Measurements from ENCODE around the gene MRNIP.
A peak's percentile ranks its signal among the peaks of the same experiment; 100 is the strongest.

Gene MRNIP
- 0.58 to 6.3 (median 2.8) reads per million in 18 experiments for total RNA-seq

- peak; percentile 93 to 95 for DNase-seq
These were observed at the start of gene MRNIP for GRCh38 chr5:179858586-179859427. Gene MRNIP (minus strand): TSS chr5:179858817. CDS start chr5:179858796, 21 bp downstream.

GRCh38 chr5:179907556-179908324, 49.1 kb upstream of the MRNIP start, which contains the start of gene TBC1D9B:
Gene TBC1D9B (minus strand): TSS chr5:179907897. CDS start chr5:179907821, 76 bp downstream.
- DNase-seq = peak; percentile 69 to 85

GRCh38 chr5:179906795-179907555, 48.4 kb upstream of the MRNIP start:
- DNase-seq = peak; percentile 13 to 29

- no peak for DNase-seq
These were observed 47.7 kb upstream of the MRNIP start for GRCh38 chr5:179906294-179906794.

- peak in 1 of 2 donors; percentile 16 for DNase-seq
These were observed 46.5 kb upstream of the MRNIP start for GRCh38 chr5:179905161-179905560.

GRCh38 chr5:179904463-179905160, 46.0 kb upstream of the MRNIP start:
- no peak for DNase-seq

- no peak for DNase-seq
These were observed 44.1 kb upstream of the MRNIP start for GRCh38 chr5:179902763-179903158.

GRCh38 chr5:179901915-179902762, 43.5 kb upstream of the MRNIP start:
- DNase-seq = no peak

GRCh38 chr5:179901462-179901861, 42.8 kb upstream of the MRNIP start:
- DNase-seq = peak in 1 of 2 donors; percentile 50

GRCh38 chr5:179900711-179901110, 42.1 kb upstream of the MRNIP start:
- no peak for DNase-seq

- DNase-seq = no peak
These were observed 41.6 kb upstream of the MRNIP start for GRCh38 chr5:179900206-179900605.

- DNase-seq = no peak
These were observed 37.2 kb upstream of the MRNIP start for GRCh38 chr5:179895861-179896260.

- DNase-seq = no peak
These were observed 35.6 kb upstream of the MRNIP start for GRCh38 chr5:179893958-179894895.

GRCh38 chr5:179893076-179893957, 34.7 kb upstream of the MRNIP start:
- no peak for DNase-seq

- DNase-seq = no peak
These were observed 33.6 kb upstream of the MRNIP start for GRCh38 chr5:179892255-179892654.

GRCh38 chr5:179890751-179891682, 32.4 kb upstream of the MRNIP start:
- DNase-seq = no peak

- no peak for DNase-seq
These were observed 31.3 kb upstream of the MRNIP start for GRCh38 chr5:179889885-179890284.

All from inflammatory macrophage (primary cell).